Effector CD4-positive, alpha-beta T cell (primary cell): ENCODE data around the gene LIPF.
"Not testable (repeated sequence)": the region's sequence is repeated elsewhere in the genome, so short reads cannot be mapped to it uniquely, and the experiment has no call there.

ENCODE experiments used
- DNase-seq: peaks from one replicate; pipeline ENCODE4 v3.0.0-alpha.2; 2020

The LIPF gene

DNA sequence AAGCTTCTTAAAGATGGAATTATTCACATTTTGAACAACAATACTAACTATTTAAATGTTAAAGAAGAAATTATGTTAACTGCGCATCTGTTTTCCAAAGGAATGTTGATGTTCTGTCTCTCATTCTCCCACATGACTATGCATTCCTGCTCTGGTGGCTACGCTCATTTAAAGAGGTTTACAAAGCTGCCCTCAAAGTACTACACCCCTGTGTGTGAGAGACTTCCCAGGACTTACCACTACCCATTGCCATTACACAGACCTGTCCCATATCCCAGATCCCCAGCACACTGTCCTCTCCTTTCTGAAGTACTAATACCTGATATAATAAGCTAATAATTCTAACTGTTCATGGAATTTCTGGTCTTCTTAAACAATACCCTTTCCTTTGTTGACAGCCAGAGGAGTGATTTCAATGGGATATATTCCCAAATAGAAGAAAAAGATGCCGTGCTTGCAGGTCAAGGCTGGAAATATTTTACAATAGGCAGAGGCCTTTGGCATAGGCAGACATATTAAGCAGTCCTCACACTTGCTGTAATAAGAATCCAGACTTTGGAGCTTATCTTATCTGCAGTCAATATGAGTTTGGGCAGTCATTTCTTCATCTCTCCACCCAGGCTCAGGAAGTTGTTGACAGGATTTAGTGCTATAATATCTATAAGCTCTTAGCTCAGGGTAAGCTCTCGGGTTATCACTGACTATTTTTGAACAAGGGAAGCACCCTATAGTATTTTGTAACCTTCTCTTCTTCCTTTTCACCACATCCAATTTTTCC is 12.2 kb downstream of the LIPF start:
- no peak for DNase-seq

DNA sequence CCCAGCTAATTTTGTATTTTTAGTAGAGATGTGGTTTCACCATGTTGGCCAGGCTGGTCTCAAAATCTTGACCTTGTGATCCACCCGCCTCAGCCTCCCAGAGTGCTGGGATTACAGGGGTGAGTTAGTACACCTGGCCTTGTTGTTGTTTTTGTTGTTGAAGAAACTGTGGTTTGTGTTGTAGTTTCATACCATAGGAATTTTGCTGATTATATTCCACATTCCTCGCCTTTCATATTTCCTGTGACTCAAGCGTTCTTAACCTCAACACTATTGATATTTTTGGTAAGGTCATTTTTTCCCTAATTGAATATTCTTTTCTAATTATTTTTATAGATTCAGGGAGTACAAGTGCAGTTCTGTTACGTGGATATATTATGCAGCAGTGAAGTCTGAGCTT is 16.7 kb downstream of the LIPF start:
- no peak for DNase-seq

DNA sequence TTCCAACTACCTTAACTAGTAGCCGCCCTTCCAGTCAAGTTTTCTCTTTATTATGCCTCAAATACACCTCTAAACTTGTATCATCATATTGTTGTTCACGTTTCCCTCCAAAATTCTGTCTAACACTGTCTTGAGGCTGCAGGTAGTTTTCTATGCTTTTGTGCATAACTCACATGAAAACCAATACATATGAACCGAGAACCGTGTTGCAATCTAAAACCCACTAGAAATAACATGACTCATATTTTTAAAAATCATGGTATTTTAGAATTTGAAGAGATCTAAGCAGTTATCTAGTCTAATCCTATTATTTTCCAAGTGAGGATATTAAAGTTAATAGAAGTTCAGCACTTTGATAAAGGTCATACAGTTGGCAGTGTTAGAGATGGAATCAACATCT is 18.2 kb downstream of the LIPF start:
- no peak for DNase-seq

DNA sequence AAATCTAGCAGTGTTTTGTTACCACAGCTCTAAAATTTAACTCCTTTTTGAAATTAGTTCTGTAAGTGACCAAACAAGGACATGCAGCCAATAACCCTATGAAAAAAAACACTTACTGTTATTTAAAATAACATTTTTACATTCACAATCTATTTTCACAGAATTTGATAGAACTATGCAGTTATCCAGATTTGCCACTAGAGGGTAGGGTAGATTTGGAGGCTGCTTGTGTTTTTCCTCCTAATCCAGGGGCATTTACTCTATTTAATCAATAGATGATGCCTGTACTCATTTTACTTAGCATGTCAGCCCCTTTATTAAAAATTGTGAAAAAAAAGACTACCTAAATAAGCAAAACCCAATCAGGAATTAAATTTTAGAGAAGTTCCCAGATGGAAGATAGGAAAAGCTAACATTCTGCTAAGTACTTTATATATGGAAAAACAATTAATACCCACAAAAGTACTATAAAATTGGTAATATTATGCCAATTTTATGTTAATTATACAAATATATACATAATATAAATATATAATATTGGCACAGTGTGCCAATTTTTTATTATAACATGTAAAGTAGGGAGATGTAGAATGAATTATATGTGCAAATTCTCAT is 23.7 kb downstream of the LIPF start:
- DNase-seq, result no peak

DNA sequence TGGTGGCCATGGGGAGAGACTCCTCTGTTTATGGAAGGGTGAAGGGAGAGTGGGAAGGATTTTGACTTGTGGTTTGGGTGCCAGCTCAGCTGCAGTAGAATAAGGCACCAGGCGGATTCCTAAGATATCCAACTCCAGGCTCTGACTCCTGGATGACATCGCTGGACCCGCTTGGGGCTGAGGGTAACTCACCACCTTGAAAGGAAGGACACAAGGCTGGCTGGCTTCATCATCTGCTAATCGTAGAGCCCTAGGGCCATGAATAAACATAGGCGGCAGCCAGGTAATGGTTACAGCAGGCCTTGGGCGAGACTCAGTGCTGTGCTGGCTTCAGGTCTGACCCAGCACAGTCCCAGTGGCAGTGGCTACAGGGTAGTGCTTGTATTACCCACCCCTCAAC is 25.1 kb downstream of the LIPF start:
- no peak for DNase-seq

DNA sequence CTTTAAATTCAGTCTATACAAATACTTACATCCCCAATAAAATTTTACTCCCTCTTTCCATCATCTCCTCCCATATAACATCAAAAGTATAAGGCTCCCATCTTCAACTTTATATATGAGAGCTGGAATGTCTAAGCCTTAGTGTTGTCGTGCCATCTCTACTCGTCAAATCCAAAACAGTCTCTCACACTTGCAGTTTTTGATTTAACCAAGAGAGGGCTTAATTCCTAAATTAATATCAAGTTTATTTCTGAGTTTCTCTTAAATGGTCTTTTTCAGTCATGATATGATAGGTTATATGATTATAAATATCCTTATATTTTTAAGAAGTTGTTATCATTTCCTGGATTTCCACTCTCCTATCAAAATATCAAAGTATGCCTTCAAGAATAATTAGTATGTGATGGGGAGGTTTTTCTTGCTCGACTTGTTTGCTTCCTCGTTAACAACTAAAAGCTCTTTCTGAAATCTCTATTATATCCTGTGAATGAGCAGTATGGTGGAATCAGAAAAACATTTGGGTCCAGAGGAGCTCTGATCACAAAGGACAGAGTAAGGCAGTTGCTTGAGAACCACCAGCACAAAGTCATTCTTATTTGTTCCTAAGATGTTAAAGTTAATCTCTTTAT is 29.3 kb downstream of the LIPF start:
- no peak for DNase-seq

DNA sequence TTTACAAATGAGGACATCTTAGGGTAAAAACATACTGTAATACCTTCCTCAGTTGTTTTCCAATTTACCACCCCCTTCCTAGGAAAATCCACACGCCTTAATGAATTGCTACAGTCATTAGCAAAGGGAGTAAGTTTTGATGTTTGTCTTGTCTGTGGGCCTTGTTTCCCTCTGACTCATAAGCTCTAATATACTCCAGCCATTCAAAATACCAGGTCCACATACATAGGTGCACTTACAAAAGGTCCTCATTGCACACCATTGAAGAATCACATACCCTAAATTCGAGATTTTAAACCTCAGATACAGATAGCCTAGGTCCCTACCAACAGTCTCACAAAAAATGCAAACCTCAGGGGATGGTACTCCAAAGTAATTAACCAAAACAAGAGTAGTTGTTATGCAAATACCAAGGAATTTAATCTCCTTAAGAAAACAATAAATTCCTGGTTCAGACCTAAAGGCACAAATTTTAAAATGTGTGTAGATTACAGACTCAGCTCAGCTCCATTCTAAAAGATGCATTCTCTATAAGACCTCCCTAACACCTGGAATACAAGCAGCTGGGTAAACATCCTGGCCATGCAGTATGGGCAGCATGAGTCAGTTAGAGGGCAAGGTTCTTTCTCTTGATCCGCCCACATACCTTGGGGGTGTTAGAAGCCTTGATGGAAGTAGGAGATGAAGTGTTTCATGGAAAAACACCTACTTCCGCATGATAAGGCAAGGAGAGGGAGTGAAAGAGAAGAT is 38.8 kb downstream of the LIPF start:
- no peak for DNase-seq

DNA sequence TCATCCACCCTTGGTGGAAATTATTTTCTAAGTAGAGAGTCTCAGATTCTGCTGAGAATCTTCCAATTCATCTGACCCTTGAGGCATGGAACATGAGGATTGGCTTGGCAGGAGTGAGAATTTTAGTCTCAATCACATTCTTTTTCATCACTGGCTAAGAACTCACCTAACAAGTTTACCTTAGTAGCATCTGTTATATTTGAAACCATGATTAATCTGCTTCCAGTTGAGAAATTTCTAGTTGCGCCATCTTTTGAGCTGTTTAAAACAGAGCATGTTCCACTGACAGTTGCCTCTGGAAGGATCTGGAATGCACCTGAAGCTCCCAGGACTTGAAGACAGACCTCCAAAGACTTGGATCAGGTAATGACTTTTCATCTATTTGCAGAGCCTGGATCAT is 41.7 kb downstream of the LIPF start, which contains the start of gene LIPK:
LIPK (plus strand) TSS at position 292 of the 400 bp plus-strand sequence. CDS start 18,295 bp downstream, outside the sequence.
- no peak for DNase-seq

DNA sequence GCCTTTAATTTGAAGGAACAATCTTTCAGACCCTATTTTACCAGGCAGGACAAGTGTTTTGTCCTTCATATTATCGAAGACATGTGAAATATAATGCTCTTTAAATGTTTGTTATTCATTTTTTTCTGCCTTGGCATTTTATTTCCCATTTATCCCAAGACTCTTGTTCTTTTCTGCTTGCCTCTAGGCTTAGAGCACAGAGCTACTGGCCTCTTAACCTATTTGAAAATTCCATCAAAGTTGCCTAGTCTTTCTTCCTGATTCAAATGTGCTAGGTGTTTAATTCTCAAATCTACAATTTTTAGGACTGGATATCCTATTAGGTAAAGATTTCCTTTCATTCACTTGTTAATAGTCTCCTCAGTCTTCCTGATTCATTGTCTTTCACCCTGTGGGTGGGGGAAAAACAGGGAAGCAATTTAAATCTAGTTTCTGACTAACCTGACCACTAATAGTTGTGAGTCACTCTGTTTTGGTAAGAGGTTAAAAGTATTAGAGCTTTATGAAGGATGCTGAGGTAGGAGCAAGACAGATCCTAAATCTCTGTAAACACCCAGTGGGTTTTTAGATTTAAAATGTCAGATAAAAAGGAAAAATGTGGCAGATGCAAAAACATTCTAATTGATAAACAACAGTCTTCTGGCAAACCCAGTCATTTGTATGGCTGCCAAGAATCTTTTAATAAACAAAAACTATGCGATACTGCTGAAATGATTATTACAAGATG is 43.4 kb downstream of the LIPF start:
- DNase-seq, result no peak

DNA sequence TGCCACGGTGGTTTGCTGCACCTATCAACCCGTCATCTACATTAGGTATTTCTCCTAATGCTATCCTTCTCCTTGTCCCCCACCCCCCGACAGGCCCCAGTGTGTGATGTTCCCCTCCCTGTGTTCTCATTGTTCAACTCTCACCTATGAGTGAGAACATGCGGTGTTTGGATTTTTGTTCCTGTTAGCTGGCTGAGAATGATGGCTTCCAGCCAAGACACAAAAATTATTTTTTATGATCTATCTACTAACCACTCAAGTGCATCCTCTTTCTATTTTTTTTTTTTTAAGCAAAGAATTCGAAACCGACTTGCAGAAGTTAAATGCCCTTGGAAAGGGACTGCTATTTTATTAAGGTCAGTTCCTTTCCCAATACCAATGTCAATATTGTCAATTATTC is 45.1 kb downstream of the LIPF start:
- not testable (repeated sequence) for DNase-seq

DNA sequence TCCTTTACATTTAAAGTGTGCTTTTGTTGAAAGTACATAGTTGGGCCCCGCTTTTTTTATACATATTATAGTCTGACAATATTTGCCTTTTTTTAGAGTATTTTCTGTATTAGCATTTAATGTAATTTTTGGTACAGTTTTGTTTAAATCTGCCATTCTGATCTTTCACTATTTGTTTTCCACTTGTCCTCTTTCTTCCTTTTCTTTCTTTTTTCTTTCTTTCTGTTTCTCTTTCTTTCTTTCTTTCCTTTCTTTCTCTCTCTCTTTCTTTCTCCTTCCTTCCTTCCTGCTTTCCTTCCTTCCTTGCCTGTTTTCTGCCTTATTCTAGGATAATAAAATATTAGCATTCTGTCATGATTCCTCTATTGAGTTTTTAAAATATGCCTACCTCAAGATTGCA is 51.3 kb downstream of the LIPF start:
- DNase-seq, result no peak

DNA sequence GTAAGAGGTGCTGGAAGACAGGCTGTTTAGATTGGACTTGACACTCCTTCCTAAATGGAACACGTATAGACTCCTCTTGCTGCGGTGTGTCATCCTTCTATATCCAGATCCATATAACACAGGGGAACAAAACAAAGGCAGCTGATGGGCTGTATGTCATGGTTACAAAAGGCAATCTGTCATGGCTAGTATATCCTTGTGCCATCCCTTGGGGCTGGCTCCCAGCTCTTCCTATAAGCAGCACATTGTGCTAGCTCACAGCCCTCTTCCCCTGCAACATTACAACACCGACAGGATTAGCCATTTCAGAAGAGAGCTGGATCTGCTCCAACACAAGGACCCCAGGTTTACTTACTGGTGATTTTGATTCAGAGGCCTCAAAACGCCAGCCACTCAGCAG is 57.1 kb downstream of the LIPF start:
- DNase-seq, result no peak

DNA sequence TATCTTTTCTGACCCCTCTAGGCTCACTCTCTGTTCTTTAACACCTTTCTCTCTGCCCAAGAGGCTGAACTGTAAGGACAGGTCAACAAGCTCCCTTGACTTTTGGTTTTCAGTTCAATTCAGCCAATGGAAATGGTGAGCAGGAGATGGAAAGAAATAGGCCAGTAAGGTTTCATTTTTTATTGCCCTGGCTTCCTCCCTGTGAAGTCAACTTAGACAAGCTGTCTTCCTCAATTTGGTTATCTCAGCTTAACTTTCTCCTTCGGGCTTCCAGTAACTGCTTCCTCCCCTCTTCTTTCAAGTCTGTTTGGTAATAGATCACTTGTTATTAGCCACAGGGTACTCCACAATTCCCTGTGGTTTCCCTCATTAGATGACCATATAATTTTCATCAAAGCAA is 61.6 kb downstream of the LIPF start:
- no peak for DNase-seq

DNA sequence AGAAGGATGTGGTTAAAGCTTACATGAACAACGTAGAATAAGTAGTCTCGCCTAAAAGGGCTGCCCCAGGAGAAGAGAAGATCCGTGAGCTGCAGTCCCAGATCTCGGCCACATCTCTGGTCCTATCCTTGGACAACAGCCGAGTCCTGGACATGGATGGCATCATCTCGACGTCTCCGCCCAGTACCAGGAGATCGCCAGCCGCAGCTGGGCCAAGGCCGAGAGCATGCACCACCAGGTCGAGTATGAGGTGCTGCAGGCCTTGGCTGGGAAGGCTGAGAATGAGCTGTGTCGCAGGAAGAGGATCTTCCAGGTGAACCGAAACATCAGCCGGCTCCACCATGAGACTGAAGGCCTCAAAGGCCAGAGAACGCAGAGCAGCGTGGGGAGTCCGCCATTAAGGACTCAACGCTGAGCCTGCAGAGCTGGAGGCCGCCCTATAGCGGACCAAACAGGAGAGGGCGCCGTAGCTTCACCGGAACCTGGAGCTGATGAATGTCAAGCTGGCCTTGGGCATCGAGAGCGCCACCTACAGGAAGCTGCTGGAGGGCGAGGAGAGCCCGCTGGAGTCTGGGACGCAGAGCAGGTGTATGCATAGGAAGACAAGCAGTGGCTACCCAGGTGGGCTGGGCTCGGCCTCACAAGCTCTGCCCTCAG is 64.0 kb downstream of the LIPF start:
- DNase-seq, result no peak
